ENCODE results near the gene MACROD2.

DNA sequence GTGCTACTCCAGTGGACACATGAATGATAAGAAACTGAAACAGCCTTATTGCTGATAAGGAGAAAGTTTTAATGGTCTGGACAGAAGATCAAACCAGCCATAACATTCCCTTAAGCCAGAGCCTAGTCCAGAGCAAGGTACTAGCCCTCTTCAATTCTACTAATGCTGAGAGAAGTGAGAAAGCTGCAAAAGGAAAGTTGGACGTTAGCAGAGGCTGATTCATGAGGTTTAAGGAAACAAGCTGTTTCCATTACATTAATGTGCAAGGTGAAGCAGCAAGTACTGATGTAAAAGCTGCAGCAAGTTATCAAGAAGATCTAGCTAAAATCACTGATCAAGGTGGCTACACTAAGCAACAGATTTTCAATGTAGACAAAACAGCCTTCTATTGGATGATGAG, 1943.5 kb downstream of the MACROD2 start:
- TF ChIP-seq, protein P1, sequence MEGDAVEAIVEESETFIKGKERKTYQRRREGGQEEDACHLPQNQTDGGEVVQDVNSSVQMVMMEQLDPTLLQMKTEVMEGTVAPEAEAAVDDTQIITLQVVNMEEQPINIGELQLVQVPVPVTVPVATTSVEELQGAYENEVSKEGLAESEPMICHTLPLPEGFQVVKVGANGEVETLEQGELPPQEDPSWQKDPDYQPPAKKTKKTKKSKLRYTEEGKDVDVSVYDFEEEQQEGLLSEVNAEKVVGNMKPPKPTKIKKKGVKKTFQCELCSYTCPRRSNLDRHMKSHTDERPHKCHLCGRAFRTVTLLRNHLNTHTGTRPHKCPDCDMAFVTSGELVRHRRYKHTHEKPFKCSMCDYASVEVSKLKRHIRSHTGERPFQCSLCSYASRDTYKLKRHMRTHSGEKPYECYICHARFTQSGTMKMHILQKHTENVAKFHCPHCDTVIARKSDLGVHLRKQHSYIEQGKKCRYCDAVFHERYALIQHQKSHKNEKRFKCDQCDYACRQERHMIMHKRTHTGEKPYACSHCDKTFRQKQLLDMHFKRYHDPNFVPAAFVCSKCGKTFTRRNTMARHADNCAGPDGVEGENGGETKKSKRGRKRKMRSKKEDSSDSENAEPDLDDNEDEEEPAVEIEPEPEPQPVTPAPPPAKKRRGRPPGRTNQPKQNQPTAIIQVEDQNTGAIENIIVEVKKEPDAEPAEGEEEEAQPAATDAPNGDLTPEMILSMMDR (IDR thresholded peaks at IDR 0.05) = no peak
- TF ChIP-seq POLR2A (IDR thresholded peaks at IDR 0.05) (no peak), EP300 (IDR thresholded peaks at IDR 0.05) (no peak)

All from tibial nerve (tissue), 4 donors.